H1 (cell line): Measurements from ENCODE around the gene KCNMB2. TPM values are rescaled to one million over a fixed set of nuclear protein-coding genes. Genes with fewer than 3 reads are reported as not detected.

ENCODE experiments used
- CTCF ChIA-PET: fragments of 300-600 bp; sonication (Branson Sonifier 250); formaldehyde crosslinking; loops from one replicate; lab custom pipeline; 2021; ENCODE audit not compliant: partially characterized antibody; lab: Charles Lee
- POLR2A ChIA-PET: fragments of 300-600 bp; sonication (Branson Sonifier 250); formaldehyde crosslinking; loops from one replicate; lab custom pipeline; 2021; ENCODE audit warnings: inconsistent platforms; ENCODE audit not compliant: partially characterized antibody; lab: Charles Lee
- DNase-seq, 2 experiments: peaks; one replicate each; pipeline versions ENCODE4 v3.0.0 to v3.0.0-alpha.2; 2010 to 2022; ENCODE audit warnings: low spot score in 2 of 2, low read depth in 1 of 2, mixed read lengths in 1 of 2
- FAIRE-seq: peaks from 2 replicates; lab custom pipeline; 2011; peaks lifted over from hg19 to GRCh38; lab: Jason Lieb, UNC
- H2AFZ ChIP-seq: 2 replicates; pipeline ENCODE4 v1.8.1; 2012; ENCODE audit warnings: low read length, inconsistent platforms
- H2AK5ac ChIP-seq: 2 replicates; pipeline ENCODE4 v1.6.1; 2013; ENCODE audit warnings: low read depth, low read length
- H2BK120ac ChIP-seq: replicated peaks from 2 replicates; pipeline ENCODE3; 2013; ENCODE audit warnings: low read depth, low read length, inconsistent platforms
- H2BK12ac ChIP-seq: 2 replicates; pipeline ENCODE4 v1.6.1; 2013; ENCODE audit warnings: low read depth, low read length
- H2BK15ac ChIP-seq: 2 replicates; pipeline ENCODE4 v1.6.1; 2013; ENCODE audit warnings: low read length
- H2BK20ac ChIP-seq: 2 replicates; pipeline ENCODE4 v1.6.1; 2013; ENCODE audit warnings: low read length
- H2BK5ac ChIP-seq: 2 replicates; pipeline ENCODE4 v1.6.1; 2013; ENCODE audit warnings: low read depth, low read length
- H3K14ac ChIP-seq: 2 replicates; pipeline ENCODE4 v1.6.1; 2013; ENCODE audit warnings: inconsistent platforms; ENCODE audit not compliant: insufficient read length
- H3K18ac ChIP-seq: 2 replicates; pipeline ENCODE4 v1.6.1; 2013; ENCODE audit warnings: low read length; ENCODE audit errors: extremely low read depth
- H3K23ac ChIP-seq: 2 replicates; pipeline ENCODE4 v1.6.1; 2013; ENCODE audit warnings: inconsistent platforms; ENCODE audit not compliant: insufficient read length
- H3K23me2 ChIP-seq: 2 replicates; pipeline ENCODE4 v1.6.1; 2013; ENCODE audit warnings: low read depth, low read length
- H3K27ac ChIP-seq: 2 replicates; pipeline ENCODE4 v1.6.1; 2011; ENCODE audit warnings: low read depth, low read length, inconsistent platforms
- H3K27me3 ChIP-seq, 4 experiments: replicated peaks in 1 of 4; 1 replicate in 1 of 4; 2 replicates in 3 of 4; pipeline versions ENCODE4 v1.6.1 to v1.8.1; 2011 to 2013; ENCODE audit warnings: low read length in 3 of 4, mild to moderate bottlenecking in 3 of 4, inconsistent platforms in 2 of 4, mixed read lengths in 2 of 4, moderate library complexity in 1 of 4; ENCODE audit not compliant: control insufficient read depth in 3 of 4, insufficient read depth in 3 of 4; ENCODE audit errors: extremely low read depth in 1 of 4
- H3K36me3 ChIP-seq, 4 experiments: 2 replicates each; pipeline versions ENCODE4 v1.6.1 to v1.8.1; 2011 to 2013; ENCODE audit warnings: mild to moderate bottlenecking in 4 of 4, low read length in 3 of 4, moderate library complexity in 2 of 4, control low read depth in 1 of 4, inconsistent platforms in 1 of 4; ENCODE audit not compliant: insufficient read depth in 4 of 4, control insufficient read depth in 2 of 4
- H3K4ac ChIP-seq: replicated peaks from 2 replicates; pipeline ENCODE3; 2013; ENCODE audit warnings: low read length, low read depth, mixed read lengths, inconsistent platforms; ENCODE audit not compliant: insufficient read length
- H3K4me1 ChIP-seq, 4 experiments: replicated peaks in 1 of 4; 1 replicate in 1 of 4; 2 replicates in 3 of 4; pipeline versions ENCODE4 v1.6.1 to v1.8.1; 2011 to 2013; ENCODE audit warnings: low read length in 3 of 4, inconsistent platforms in 2 of 4, mixed read lengths in 1 of 4; ENCODE audit not compliant: insufficient read depth in 4 of 4, control insufficient read depth in 3 of 4
- H3K4me2 ChIP-seq, 2 experiments: 2 replicates each; pipeline versions ENCODE4 v1.6.1 to v1.8.1; 2011 to 2013; ENCODE audit warnings: low read depth in 2 of 2, low read length in 2 of 2, control low read depth in 1 of 2, inconsistent platforms in 1 of 2, mild to moderate bottlenecking in 1 of 2; ENCODE audit not compliant: insufficient read depth in 1 of 2
- H3K4me3 ChIP-seq, 4 experiments: fragments of 200-600, 300-600 bp in 1 of 4; sonication (generic), shearing (Covaris generic), sonication (Bioruptor Twin) in 1 of 4; 2 replicates each; pipeline versions ENCODE4 v1.5.1 to v1.8.1; 2011 to 2016; ENCODE audit warnings: low read length in 4 of 4, low read depth in 3 of 4, control low read depth in 2 of 4, inconsistent platforms in 2 of 4, mild to moderate bottlenecking in 2 of 4, mixed read lengths in 1 of 4, moderate library complexity in 1 of 4; ENCODE audit not compliant: insufficient read depth in 2 of 4; ENCODE audit errors: extremely low read depth in 1 of 4
- H3K56ac ChIP-seq: replicated peaks from 2 replicates; pipeline ENCODE3; 2013; ENCODE audit warnings: low read depth, mild to moderate bottlenecking, mixed read lengths, low read length, inconsistent platforms; ENCODE audit not compliant: insufficient read length
- H3K79me1 ChIP-seq: 2 replicates; pipeline ENCODE4 v1.6.1; 2013; ENCODE audit warnings: low read depth, low read length, control low read depth
- H3K79me2 ChIP-seq, 2 experiments: 2 replicates each; pipeline versions ENCODE4 v1.6.1 to v1.8.1; 2012 to 2013; ENCODE audit warnings: low read length in 2 of 2, mild to moderate bottlenecking in 2 of 2, inconsistent platforms in 1 of 2; ENCODE audit not compliant: insufficient read depth in 2 of 2, control insufficient read depth in 1 of 2
- H3K9ac ChIP-seq, 4 experiments: replicated peaks in 1 of 4; 1 replicate in 1 of 4; 2 replicates in 3 of 4; pipeline versions ENCODE4 v1.6.1 to v1.8.1; 2011 to 2013; ENCODE audit warnings: low read depth in 3 of 4, low read length in 3 of 4, control low read depth in 2 of 4, mild to moderate bottlenecking in 2 of 4, moderate library complexity in 2 of 4, inconsistent platforms in 1 of 4; ENCODE audit errors: extremely low read depth in 1 of 4
- H3K9me3 ChIP-seq, 2 experiments: 2 replicates each; pipeline versions ENCODE4 v1.6.1 to v1.8.1; 2012 to 2013; ENCODE audit warnings: mild to moderate bottlenecking in 2 of 2, moderate library complexity in 2 of 2, control low read depth in 1 of 2, inconsistent platforms in 1 of 2, low read depth in 1 of 2, low read length in 1 of 2, mixed read lengths in 1 of 2; ENCODE audit not compliant: insufficient read depth in 2 of 2
- H4K20me1 ChIP-seq, 2 experiments: replicated peaks in 1 of 2; 2 replicates each; pipeline versions ENCODE3 to v1.8.1; 2011 to 2013; ENCODE audit warnings: inconsistent platforms in 2 of 2, low read length in 2 of 2, mild to moderate bottlenecking in 1 of 2; ENCODE audit not compliant: insufficient read depth in 2 of 2, control insufficient read depth in 1 of 2
- H4K5ac ChIP-seq: 2 replicates; pipeline ENCODE4 v1.6.1; 2013; ENCODE audit warnings: low read length, low read depth, mixed read lengths, inconsistent platforms; ENCODE audit not compliant: insufficient read length
- H4K8ac ChIP-seq: 2 replicates; pipeline ENCODE4 v1.8.0; 2013; ENCODE audit warnings: mild to moderate bottlenecking, moderate library complexity, low read length, inconsistent platforms; ENCODE audit not compliant: insufficient read depth; ENCODE audit errors: extremely low read depth
- H4K91ac ChIP-seq: replicated peaks from 2 replicates; pipeline ENCODE3; 2013; ENCODE audit warnings: low read length, mixed read lengths, inconsistent platforms; ENCODE audit not compliant: insufficient read length
- E2F6 ChIP-seq: IDR thresholded peaks from 2 replicates; pipeline ENCODE4 v1.6.1; 2012; ENCODE audit warnings: inconsistent platforms
- EGR1 ChIP-seq: IDR thresholded peaks from 2 replicates; pipeline ENCODE4 v1.6.1; 2011; ENCODE audit warnings: low read depth, low read length, borderline replicate concordance
- EZH2 ChIP-seq: fragments of 200-600 bp; sonication (generic); IDR thresholded peaks from 2 replicates; pipeline ENCODE4 v1.7.1; 2012; ENCODE audit warnings: low read depth, mild to moderate bottlenecking, moderate library complexity, low read length, inconsistent platforms; ENCODE audit not compliant: severe bottlenecking
- KDM1A ChIP-seq: fragments of 200-600, 300-600 bp; sonication (generic); IDR thresholded peaks from 2 replicates; pipeline ENCODE4 v1.7.1; 2016; ENCODE audit warnings: mild to moderate bottlenecking, low read length, borderline replicate concordance
- NANOG ChIP-seq: IDR thresholded peaks from 2 replicates; pipeline ENCODE4 v1.6.1; 2011; ENCODE audit warnings: low read length, low read depth, mild to moderate bottlenecking, inconsistent platforms; ENCODE audit not compliant: insufficient read depth, poor library complexity, severe bottlenecking
- RFX5 ChIP-seq: IDR thresholded peaks from 2 replicates; pipeline ENCODE4 v1.6.1; 2011; ENCODE audit warnings: low read depth, low read length, improper control_type of control experiment, borderline replicate concordance
- SIX5 ChIP-seq: IDR thresholded peaks from 2 replicates; pipeline ENCODE4 v1.6.1; 2011; ENCODE audit warnings: mild to moderate bottlenecking, low read depth, low read length
- SP1 ChIP-seq: IDR thresholded peaks from 2 replicates; pipeline ENCODE4 v1.6.1; 2011; ENCODE audit warnings: low read depth, low read length
- SP4 ChIP-seq: IDR thresholded peaks from 2 replicates; pipeline ENCODE4 v1.6.1; 2012; ENCODE audit warnings: low read length, inconsistent platforms
- TCF12 ChIP-seq: IDR thresholded peaks from 2 replicates; pipeline ENCODE4 v1.6.1; 2011; ENCODE audit warnings: low read depth, mild to moderate bottlenecking, low read length
- WGBS, 2 experiments: shearing (Covaris generic) in 1 of 2; methylation state at CpG; one replicate each; pipeline versions ENCODE4 v1.1.6 to v1.1.7; 2013 to 2015; ENCODE audit warnings: low lambda C conversion rate in 2 of 2, mixed read lengths in 2 of 2, inconsistent platforms in 1 of 2, low coverage in 1 of 2, missing lambda C conversion rate in 1 of 2; ENCODE audit not compliant: insufficient replicate concordance in 2 of 2, insufficient coverage in 1 of 2, insufficient read length in 1 of 2; ENCODE audit errors: extremely low coverage in 1 of 2, missing lambda C conversion rate in 1 of 2; 5-methylcytosine and 5-hydroxymethylcytosine counted together
- polyA plus RNA-seq, 7 experiments: library from polyadenylated mRNA; depleted of rRNA in 3 of 7; stranded (reverse) in 5 of 7; unstranded in 2 of 7; fragments of >200 nt in 5 of 7; fragments of 200-250 nt in 2 of 7; gene quantifications; 1 replicate in 5 of 7; 2 replicates in 1 of 7; 4 replicates in 1 of 7; pipeline versions ENCODE4 v1.2.1 to v1.2.3, GENCODE V29; 2011 to 2013; ENCODE audit warnings: missing spikeins in 2 of 7, mixed read lengths in 2 of 7
- total RNA-seq: library from RNA; stranded (reverse); fragmentation: NEBNext Ultra II Directional; extraction: Animal tissue kit (Norgen Biotek cat#: 25700); gene quantifications from 2 replicates; pipeline ENCODE4 v1.2.1, GENCODE V29; 2021

KCNMB2 gene
- total and polyA plus RNA-seq, 2 of the 8 experiments (the other 6 are each of a cell fraction or from before 2014, with no cell fraction given): not detected

- FAIRE-seq: no peak
- ChIA-PET POLR2A (no interaction called here), CTCF (interaction anchor here (0.7 to 1.1 kb wide), 2 partner anchors 9 to 301 kb away, joined by 3 read pairs; no protein-coding TSS in a partner anchor)
Measured at GRCh38 chr3:178655488-178655887, 119.3 kb downstream of the KCNMB2 start.

More at GRCh38 chr3:178655488-178655887, 119.3 kb downstream of the KCNMB2 start:
- H4K20me1 ChIP-seq: no peaks in the 10 kb centered on the region
- no peak overlapping the region for H4K91ac ChIP-seq
- no peak overlapping the region for H2AK5ac ChIP-seq
- 95% methylated on average over 4 of the region's 4 CpGs; no CpG with 5 or more reads in 1 of the 2 experiments for WGBS, 2 experiments
- H3K14ac ChIP-seq: no peak overlapping the region
- no peak overlapping the region for H4K5ac ChIP-seq
- no peak overlapping the region for H2BK20ac ChIP-seq
- H4K8ac ChIP-seq: no peak overlapping the region
- H3K23ac ChIP-seq: no peak overlapping the region
- H3K18ac ChIP-seq: no peak overlapping the region
- H3K27ac ChIP-seq: no peak overlapping the region
- TF ChIP-seq SP4: no peak
- TF ChIP-seq NANOG: no peak
- TF ChIP-seq SP1: no peak
- no peak for TF ChIP-seq EGR1
- TF ChIP-seq TCF12: no peak
- no peak for TF ChIP-seq SIX5
- no peak for TF ChIP-seq RFX5
- no peak for TF ChIP-seq E2F6
- TF ChIP-seq KDM1A: no peak
- TF ChIP-seq EZH2: no peak
- no peak overlapping the region for H2BK12ac ChIP-seq
- no peak overlapping the region for H3K4me2 ChIP-seq
- H2BK15ac ChIP-seq: no peak overlapping the region
- H2AFZ ChIP-seq: no peak overlapping the region
- no peaks in the 10 kb centered on the region for H3K27me3 ChIP-seq
- no peak overlapping the region for H3K9ac ChIP-seq
- no peak overlapping the region for H3K4ac ChIP-seq
- H2BK120ac ChIP-seq: no peak overlapping the region
- H3K36me3 ChIP-seq: no peaks in the 10 kb centered on the region
- H2BK5ac ChIP-seq: no peak overlapping the region
- H3K4me1 ChIP-seq: no peaks in the 10 kb centered on the region
- no peak overlapping the region for H3K56ac ChIP-seq
- H3K23me2 ChIP-seq: no peaks in the 10 kb centered on the region
- H3K79me1 ChIP-seq: no peaks in the 10 kb centered on the region
- DNase-seq: no peak
- H3K79me2 ChIP-seq: no peaks in the 10 kb centered on the region
- H3K4me3 ChIP-seq: no peak overlapping the region
- no peaks in the 10 kb centered on the region for H3K9me3 ChIP-seq
